ENCODE measurements around the gene CNNM1.

DNA sequence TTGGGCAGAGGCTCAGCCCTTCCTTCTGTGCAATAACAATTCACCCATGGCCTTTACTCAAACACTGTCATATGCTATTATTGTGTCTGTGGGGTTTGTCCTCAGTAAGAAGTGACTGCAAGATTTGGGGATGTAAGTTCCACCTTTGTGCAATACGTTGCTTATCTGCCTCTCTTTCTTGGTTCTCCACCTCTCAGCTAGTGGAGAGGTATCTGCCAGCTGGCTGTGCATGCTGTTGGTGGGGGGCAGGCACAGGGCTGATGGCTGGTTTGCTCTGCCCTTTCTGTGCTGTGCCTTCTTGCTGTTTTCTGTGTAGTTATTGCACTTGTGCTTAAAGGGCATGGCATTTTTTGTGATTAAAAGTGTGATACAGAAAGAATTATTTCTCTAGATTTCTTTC lies 36.2 kb downstream of the CNNM1 start:
- TF ChIP-seq POLR2A (IDR thresholded peaks at IDR 0.05), result no peak
- no peak for TF ChIP-seq CTCF (IDR thresholded peaks at IDR 0.05)

Measured in lower leg skin (tissue), 3 donors.